NCI-H748 (cell line): ENCODE data around the gene CNTNAP5.
A peak's percentile ranks its signal among the peaks of the same experiment; 100 is the strongest.

ENCODE experiments used
- DNase-seq: peaks from one replicate; lab custom pipeline; 2025; ENCODE audit not compliant: unreplicated experiment; lab: John Stamatoyannopoulos, UW

Gene CNTNAP5

GRCh38 chr2:124258140-124258880, 233.2 kb downstream of the CNTNAP5 start:
- no peak for DNase-seq

DNA sequence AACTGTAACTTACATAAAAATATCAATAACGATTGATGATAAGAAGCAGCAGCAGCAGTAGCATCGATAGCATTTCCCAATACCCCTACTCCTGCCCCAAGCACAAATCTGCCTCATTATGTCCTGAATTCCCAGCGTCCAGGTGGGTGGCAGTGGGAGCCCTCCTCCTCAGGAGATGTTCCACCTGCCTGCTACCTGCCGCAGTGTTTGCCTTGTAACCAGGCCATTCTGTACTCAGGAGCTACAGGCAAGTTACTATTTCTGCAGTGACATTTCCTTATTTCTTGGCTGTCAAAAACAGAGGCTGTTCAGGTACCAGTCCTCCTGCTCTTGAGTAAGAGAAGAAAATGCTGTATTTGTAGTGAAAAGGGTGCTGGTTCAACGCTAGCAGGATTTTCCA, 236.4 kb downstream of the CNTNAP5 start:
- DNase-seq, result no peak

- DNase-seq, result no peak
These were observed 239.5 kb downstream of the CNTNAP5 start for GRCh38 chr2:124264551-124265091.

DNA sequence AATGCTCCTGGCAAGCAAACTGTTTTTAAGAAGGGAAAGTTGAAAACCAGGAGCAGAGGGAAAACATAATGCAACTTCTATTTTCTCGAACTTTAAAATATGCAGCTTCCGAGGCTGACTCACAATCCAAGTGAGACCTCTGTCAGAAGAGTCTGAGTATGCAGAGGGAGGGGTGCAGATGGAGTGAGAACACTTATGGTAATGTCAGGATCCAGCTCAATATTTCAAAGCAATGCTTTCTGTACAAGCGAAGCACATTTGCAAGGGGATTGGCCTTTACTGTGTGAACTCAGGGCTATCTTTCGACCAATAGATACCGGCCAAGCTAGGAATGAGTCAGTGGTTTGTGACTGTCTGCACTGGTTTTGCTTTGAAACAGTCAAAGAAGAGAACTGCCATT, 242.7 kb downstream of the CNTNAP5 start:
- no peak for DNase-seq

DNA sequence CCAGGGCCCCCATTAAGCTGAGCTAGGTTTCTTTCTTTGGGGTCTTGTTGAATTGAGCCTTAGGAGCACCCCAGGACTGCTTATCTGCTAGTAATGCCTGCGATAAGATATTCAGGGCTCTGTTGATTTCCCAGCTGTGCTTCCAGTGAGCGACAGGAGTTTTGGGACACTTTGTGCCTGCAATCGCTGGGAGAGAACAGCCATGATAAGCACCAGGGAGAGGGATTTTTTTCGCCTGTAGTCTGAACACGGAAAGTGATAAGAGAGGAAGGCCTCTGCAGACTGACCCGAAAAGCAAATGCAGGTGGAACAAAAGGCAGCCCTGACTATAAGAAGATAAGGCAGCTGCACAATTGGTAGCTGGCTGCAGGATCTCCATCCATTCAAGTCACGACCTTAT, 244.3 kb downstream of the CNTNAP5 start:
- DNase-seq, result no peak

DNA sequence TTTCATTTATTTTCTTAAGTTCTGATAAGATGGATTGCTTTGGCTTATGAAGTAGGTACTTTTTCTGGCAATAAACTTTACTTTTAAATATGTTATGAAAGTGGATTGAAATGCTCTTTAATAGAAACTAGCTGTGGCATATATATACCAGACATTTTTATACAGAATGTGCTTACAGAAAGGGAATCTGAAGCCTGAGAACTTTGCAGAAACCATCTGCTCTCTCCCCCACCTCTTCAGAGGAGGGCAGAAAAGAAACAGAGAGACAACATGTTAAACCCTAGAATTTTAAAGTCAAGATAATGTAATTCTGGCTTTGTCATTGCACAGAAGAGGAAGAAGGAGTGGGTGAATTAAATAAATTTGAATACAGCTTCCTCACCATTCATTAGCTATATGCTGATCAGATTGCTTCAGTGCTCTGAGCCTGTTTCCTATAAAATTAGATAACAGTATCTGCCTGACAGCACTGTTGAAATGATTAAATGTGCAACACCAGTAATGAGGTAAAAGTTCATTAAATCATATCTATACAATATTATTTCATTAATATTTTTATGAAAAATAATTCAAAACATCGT, 247.3 kb downstream of the CNTNAP5 start:
- no peak for DNase-seq

GRCh38 chr2:124281541-124281940, 256.5 kb downstream of the CNTNAP5 start:
- no peak for DNase-seq

DNA sequence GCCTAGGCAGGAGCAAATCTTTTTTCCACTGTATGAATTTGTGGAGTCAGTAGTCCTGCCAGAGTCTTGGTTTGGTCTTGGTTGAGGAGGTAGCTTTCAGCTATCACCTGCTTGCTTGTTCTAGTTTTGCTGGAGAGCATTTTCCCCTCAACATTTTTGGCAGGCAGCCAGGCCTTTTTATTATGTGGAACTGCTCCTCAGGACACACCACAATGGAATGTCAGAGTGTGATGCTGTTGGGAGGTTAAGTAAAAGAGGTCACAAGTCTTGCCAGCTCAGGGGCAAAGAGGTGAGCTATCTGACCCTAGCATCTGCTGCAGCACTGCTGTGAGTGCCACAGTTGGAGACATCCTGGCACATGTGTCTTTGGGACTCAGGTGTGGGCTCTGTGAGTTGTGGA, 258.0 kb downstream of the CNTNAP5 start:
- peak; percentile 59 for DNase-seq

GRCh38 chr2:124286089-124286783, 261.1 kb downstream of the CNTNAP5 start:
- DNase-seq, result no peak

DNA sequence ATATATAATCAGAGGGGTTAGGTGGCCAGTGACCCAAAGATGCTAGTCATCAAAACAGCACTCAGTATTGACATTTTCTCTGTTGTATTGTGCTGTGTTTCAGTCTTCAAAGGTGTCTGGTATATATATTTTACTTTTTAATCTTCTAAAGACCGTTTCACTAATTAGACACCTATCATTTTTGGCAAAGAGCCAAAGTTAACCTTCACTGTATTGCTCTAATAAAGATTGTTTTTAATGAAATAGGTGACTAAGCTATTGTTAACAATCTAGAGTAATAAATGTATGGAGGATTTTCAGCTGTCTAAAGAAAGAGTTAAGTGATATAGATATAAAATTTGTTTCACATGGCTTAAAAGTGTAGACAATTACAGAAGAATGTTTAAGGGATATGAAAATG, 264.0 kb downstream of the CNTNAP5 start:
- DNase-seq, result no peak

GRCh38 chr2:124289615-124290014, 264.5 kb downstream of the CNTNAP5 start:
- peak; percentile 2 for DNase-seq

GRCh38 chr2:124296470-124296869, 271.4 kb downstream of the CNTNAP5 start:
- DNase-seq, result no peak

DNA sequence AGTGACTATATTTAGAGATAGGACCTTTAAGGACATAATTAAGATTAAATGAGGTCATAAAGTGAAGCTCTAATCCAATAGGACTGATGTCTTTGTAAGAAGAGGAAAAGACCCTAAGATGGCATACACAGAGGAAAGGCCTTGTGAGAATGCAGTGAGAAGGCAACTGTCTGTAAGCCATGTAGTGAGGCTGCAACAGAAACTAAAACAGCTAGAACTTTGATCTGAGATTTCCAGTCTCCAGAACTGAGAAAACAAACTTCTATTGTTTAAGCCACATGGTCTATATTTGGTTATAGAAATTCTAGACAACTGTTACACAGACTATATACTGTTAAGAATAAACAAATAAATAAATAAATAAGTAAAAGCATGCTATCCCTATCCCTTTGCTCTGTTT, 276.8 kb downstream of the CNTNAP5 start:
- DNase-seq, result no peak

DNA sequence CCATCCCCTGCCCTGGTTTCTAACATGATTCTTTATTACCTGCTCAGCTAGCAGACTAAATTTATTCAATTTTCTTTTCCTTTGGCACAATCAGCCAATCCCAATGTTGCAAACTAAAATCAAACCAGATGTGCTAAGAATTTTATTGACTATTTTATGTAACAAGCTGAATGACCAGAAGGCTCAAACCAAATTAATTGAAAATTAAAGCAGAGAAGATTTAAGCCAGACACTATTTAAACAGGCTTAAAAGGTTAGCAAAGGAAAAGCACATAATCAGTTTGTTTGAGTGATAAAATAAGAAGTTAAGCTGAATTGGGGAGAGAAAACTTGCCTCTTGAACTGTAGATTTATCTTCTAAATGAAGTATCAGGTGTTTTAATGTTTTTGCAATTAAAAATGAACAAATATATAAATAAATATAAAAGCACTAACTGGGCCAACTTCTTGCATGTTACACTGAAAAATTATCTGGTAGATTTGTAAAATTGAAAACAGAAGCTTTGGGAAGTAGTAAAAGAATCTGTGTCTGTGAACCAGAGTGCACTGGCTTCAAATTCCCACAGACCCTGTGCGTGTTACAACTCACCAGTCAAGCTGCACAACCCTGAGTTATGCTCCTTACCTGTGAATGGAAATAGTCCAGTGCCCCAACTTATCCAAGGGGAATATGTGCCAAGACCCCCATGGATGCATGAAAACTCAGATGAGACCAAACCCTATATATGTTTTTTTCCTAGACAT, 283.4 kb downstream of the CNTNAP5 start:
- DNase-seq, result no peak

- no peak for DNase-seq
These were observed 284.6 kb downstream of the CNTNAP5 start for GRCh38 chr2:124309563-124310138.

- no peak for DNase-seq
These were observed 285.6 kb downstream of the CNTNAP5 start for GRCh38 chr2:124310671-124311070.

GRCh38 chr2:124314084-124314483, 289.0 kb downstream of the CNTNAP5 start:
- no peak for DNase-seq

DNA sequence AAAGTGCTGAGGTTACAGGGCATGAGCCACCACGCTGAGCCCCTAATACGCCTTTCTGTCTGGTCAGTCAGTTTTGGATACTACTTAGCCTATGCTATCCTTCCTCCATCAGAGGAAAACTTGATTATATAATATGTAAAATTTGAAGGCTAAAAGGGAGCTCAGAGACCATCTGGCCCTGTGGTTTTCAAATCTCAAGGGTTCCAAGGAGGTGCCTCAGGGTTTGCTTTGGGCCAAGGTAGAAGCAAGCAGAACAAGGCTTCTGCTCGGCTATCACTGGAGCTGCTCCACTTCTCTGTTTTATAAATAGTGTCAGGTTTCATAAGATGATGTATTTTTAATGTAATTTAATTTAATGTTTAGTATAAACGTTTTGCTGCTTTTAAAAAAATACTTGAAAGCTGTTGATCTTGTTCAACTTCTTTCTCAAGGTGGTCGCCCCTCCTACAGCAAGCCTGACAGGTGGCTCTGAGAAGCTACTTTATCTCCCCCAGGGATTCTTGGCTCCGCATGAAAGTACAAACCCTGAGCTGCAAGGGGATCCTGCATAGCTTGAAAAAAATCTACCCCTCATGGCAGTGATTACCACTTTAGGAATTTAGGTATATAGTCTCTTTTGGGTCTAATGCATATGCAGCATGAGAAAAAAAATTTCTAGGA, 290.3 kb downstream of the CNTNAP5 start:
- DNase-seq, result no peak

DNA sequence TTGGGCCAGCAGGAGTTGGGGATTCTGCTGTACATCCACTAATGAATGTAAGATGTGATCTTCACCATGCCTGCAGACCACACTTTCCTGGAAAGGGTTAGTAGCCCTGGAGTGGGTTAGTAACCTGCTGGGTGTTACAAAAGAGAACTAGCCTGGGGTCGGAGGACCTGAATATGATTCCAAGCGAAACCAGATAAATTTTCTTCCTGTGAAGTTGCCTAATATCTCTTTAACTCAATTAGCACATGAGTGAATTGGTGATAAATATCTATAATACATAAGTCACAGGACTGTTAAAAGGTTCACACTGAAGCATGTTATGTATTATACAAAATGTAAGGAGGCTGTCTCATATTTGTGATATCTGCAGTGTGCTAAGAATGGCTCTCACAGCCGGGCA, 291.0 kb downstream of the CNTNAP5 start:
- DNase-seq, result no peak

DNA sequence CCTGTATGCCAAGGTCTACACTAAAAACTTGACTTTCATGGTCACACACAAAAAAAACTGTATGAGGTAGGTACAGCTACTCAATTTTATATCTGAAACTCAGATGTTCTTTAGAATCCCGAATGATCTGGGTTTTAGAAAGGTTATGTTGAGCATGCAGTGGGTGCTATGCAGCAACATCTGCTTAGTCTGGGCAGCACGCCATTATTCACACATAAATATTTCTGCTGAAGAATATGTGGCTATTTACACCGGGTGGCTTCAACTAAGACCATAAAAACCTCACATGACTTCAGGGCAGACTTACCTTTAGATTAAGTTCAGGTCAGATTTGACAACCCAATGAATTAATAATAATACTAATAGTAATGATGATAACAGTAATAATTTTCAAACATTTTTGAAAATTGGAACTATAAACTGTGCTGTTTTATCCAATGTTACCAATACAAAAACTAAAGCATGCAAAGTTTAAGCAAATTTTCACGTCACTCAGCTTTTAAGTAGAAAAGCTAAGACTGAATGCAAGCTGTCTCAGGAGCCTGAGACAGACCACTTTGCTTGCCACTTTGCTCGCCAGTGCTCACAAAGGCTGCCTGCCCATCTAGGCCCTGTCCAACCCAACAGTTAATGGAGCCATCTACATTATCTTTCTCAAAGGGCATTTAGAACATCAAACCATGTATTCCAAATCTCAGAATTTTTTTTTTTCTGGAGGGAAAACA, 292.0 kb downstream of the CNTNAP5 start:
- DNase-seq, result no peak
